DOHH2 (cell line): ENCODE data around the gene CACNA2D2.

Experiments
- H3F3A ChIP-seq: fragments of 200-600 bp; sonication (generic), shearing (Covaris generic); 2 replicates; pipeline ENCODE4 v1.6.0; 2016; ENCODE audit warnings: antibody characterized with exemption, mild to moderate bottlenecking; ENCODE audit not compliant: control insufficient read depth, insufficient read depth
- H3K27ac ChIP-seq: fragments of 200-600 bp; sonication (generic); 2 replicates; pipeline ENCODE4 v1.5.1; 2014; ENCODE audit warnings: low read depth, mild to moderate bottlenecking, low read length, moderate library complexity
- H3K27me3 ChIP-seq: fragments of 200-600 bp; sonication (generic); 2 replicates; pipeline ENCODE4 v1.6.1; 2014; ENCODE audit warnings: mild to moderate bottlenecking, low read length, mixed read lengths; ENCODE audit not compliant: control insufficient read depth
- H3K36me3 ChIP-seq: fragments of 200-600 bp; sonication (generic); 2 replicates; pipeline ENCODE4 v1.6.1; 2014; ENCODE audit warnings: mild to moderate bottlenecking, low read length, moderate library complexity, mixed read lengths; ENCODE audit not compliant: control insufficient read depth
- H3K4me1 ChIP-seq: fragments of 200-600 bp; sonication (generic); 2 replicates; pipeline ENCODE4 v1.6.1; 2014; ENCODE audit warnings: mild to moderate bottlenecking, low read length, mixed read lengths; ENCODE audit not compliant: control insufficient read depth
- H3K4me2 ChIP-seq: fragments of 200-600 bp; sonication (generic); 2 replicates; pipeline ENCODE4 v1.6.0; 2014; ENCODE audit warnings: mild to moderate bottlenecking, low read length, moderate library complexity
- H3K4me3 ChIP-seq: fragments of 200-600 bp; sonication (generic); 2 replicates; pipeline ENCODE4 v1.5.1; 2014; ENCODE audit warnings: mild to moderate bottlenecking, low read length, mixed read lengths
- H3K79me2 ChIP-seq: fragments of 200-600 bp; sonication (generic); 2 replicates; pipeline ENCODE4 v1.6.1; 2014; ENCODE audit warnings: mild to moderate bottlenecking, low read length, mixed read lengths; ENCODE audit not compliant: control insufficient read depth
- H3K9me2 ChIP-seq: fragments of 200-600 bp; sonication (generic); replicated peaks from 2 replicates; pipeline ENCODE4 v1.6.1; 2014; ENCODE audit warnings: mild to moderate bottlenecking, low read length, mixed read lengths; ENCODE audit not compliant: control insufficient read depth
- H3K9me3 ChIP-seq: fragments of 200-600 bp; sonication (generic); 2 replicates; pipeline ENCODE4 v1.6.1; 2014; ENCODE audit warnings: antibody characterized with exemption, low read length, mixed read lengths; ENCODE audit not compliant: control insufficient read depth, insufficient read depth
- H4K20me1 ChIP-seq: fragments of 200-600 bp; sonication (generic); 2 replicates; pipeline ENCODE4 v1.6.0; 2014; ENCODE audit warnings: low read depth, mild to moderate bottlenecking, antibody characterized with exemption, low read length, moderate library complexity; ENCODE audit not compliant: control insufficient read depth, insufficient read depth
- CTCF ChIP-seq: fragments of 200-600 bp; sonication (generic); IDR thresholded peaks from one replicate; pipeline ENCODE4 v1.5.1; 2014; ENCODE audit warnings: antibody characterized with exemption, mild to moderate bottlenecking, low read depth, low read length; ENCODE audit not compliant: poor library complexity, severe bottlenecking
- EZH2phosphoT487 ChIP-seq: fragments of 200-600 bp; sonication (generic); IDR thresholded peaks from 2 replicates; pipeline ENCODE4 v1.6.1; 2017; ENCODE audit warnings: borderline replicate concordance, mild to moderate bottlenecking, antibody characterized with exemption, low read length, moderate library complexity, mixed read lengths

The CACNA2D2 gene

GRCh38 chr3:50531201-50531600 is 27.8 kb upstream of the CACNA2D2 start:
- Histone ChIP-seq H3K4me2 (no peak overlapping the region), H3K4me3 (no peak overlapping the region), H3K9me3 (no peaks in the 10 kb centered on the region), H3K9me2 (no peaks in the 10 kb centered on the region), H3K36me3 (no peaks in the 10 kb centered on the region), H4K20me1 (no peaks in the 10 kb centered on the region), H3K27ac (no peak overlapping the region), H3K79me2 (no peaks in the 10 kb centered on the region), H3F3A (no peaks in the 10 kb centered on the region), H3K4me1 (no peaks in the 10 kb centered on the region), H3K27me3 (peaks cover 37% of the 10 kb centered on the region)
- TF ChIP-seq EZH2phosphoT487, result no peak
- no peak for TF ChIP-seq CTCF

GRCh38 chr3:50530001-50530970 is 26.9 kb upstream of the CACNA2D2 start:
- Histone ChIP-seq H3F3A (no peaks in the 10 kb centered on the region), H3K36me3 (no peaks in the 10 kb centered on the region), H3K79me2 (no peaks in the 10 kb centered on the region), H3K27ac (no peak overlapping the region), H3K9me2 (no peaks in the 10 kb centered on the region), H3K4me2 (no peak overlapping the region), H3K9me3 (no peaks in the 10 kb centered on the region), H3K4me1 (no peaks in the 10 kb centered on the region), H3K27me3 (peaks cover 34% of the 10 kb centered on the region), H4K20me1 (no peaks in the 10 kb centered on the region), H3K4me3 (no peak overlapping the region)
- TF ChIP-seq EZH2phosphoT487 (no peak), CTCF (no peak)

- Histone ChIP-seq H3K4me3 (no peak overlapping the region), H3F3A (no peaks in the 10 kb centered on the region), H3K9me3 (no peaks in the 10 kb centered on the region), H3K4me1 (no peaks in the 10 kb centered on the region), H3K27ac (no peak overlapping the region), H4K20me1 (no peaks in the 10 kb centered on the region), H3K27me3 (peaks cover 28% of the 10 kb centered on the region), H3K4me2 (no peak overlapping the region), H3K9me2 (no peaks in the 10 kb centered on the region), H3K36me3 (no peaks in the 10 kb centered on the region), H3K79me2 (no peaks in the 10 kb centered on the region)
- TF ChIP-seq EZH2phosphoT487 (no peak), CTCF (no peak)
These were observed 22.6 kb upstream of the CACNA2D2 start for GRCh38 chr3:50525987-50526386.
